ENCODE data around the gene RMDN2.

- TF ChIP-seq POLR2AphosphoS5 (IDR thresholded peaks at IDR 0.05) (no peak), POLR2A (IDR thresholded peaks at IDR 0.05) (no peak)
- TF ChIP-seq, protein P1, sequence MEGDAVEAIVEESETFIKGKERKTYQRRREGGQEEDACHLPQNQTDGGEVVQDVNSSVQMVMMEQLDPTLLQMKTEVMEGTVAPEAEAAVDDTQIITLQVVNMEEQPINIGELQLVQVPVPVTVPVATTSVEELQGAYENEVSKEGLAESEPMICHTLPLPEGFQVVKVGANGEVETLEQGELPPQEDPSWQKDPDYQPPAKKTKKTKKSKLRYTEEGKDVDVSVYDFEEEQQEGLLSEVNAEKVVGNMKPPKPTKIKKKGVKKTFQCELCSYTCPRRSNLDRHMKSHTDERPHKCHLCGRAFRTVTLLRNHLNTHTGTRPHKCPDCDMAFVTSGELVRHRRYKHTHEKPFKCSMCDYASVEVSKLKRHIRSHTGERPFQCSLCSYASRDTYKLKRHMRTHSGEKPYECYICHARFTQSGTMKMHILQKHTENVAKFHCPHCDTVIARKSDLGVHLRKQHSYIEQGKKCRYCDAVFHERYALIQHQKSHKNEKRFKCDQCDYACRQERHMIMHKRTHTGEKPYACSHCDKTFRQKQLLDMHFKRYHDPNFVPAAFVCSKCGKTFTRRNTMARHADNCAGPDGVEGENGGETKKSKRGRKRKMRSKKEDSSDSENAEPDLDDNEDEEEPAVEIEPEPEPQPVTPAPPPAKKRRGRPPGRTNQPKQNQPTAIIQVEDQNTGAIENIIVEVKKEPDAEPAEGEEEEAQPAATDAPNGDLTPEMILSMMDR (IDR thresholded peaks at IDR 0.05 in 8 of 11, conservative IDR thresholded peaks at IDR 0.05 in 3 of 11) = no peak
These were observed 96.5 kb downstream of the RMDN2 start for GRCh38 chr2:38021589-38021988.
